ENCODE results near the gene ELK4. TPM values are rescaled to one million over a fixed set of nuclear protein-coding genes. Genes with fewer than 3 reads are reported as not detected.

Gene ELK4, protein sequence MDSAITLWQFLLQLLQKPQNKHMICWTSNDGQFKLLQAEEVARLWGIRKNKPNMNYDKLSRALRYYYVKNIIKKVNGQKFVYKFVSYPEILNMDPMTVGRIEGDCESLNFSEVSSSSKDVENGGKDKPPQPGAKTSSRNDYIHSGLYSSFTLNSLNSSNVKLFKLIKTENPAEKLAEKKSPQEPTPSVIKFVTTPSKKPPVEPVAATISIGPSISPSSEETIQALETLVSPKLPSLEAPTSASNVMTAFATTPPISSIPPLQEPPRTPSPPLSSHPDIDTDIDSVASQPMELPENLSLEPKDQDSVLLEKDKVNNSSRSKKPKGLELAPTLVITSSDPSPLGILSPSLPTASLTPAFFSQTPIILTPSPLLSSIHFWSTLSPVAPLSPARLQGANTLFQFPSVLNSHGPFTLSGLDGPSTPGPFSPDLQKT
- total RNA-seq = 16.7 and 22.1 TPM in 2 replicates

DNA sequence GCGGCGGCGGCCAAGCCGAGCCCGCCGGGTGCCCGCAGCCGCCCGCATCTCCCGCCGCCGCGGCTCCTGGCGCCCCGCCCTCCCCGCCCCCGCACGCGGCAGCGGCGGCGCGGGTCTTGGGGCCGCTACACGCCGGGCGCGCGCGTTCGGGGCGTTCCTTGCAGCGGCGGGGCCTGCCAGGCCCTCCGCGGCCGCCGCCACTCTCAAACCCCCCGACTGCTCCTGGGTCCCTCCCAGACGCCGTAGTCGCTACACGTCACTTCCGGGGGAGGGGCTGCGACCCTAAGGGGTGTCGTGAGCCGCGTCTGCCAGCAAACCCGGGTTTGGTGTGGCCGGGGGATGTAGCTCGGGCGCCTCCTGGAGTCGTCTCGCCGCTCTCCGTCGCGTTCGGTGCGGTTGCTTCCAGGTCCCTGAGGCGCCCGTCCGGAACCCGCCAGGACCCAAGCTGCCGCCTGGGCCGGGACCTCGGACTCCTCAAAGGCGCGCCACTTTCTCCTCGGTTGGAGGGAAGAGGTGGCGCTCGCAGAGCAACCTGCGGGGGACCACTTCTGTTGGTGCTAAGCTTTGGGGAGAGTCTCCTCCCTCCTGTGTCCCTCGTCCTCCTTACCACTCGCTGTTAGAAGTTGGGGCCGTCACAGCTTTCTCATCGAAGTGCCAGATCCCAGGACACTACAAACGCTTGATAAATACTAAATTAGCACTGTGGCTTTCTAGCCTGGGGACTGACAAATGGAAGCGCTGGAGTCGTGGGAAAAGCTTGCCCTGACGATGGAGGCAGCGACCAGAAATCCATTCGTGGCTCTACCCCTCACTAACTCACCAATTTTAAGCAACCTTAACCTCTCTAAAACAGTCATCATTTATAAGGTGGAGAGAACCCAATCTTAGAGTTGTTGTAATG is at the start of gene ELK4:
TSS of gene ELK4 (minus strand) at position 244 of the 901 bp plus-strand sequence. CDS start 8,129 bp downstream, outside the sequence.

DNA sequence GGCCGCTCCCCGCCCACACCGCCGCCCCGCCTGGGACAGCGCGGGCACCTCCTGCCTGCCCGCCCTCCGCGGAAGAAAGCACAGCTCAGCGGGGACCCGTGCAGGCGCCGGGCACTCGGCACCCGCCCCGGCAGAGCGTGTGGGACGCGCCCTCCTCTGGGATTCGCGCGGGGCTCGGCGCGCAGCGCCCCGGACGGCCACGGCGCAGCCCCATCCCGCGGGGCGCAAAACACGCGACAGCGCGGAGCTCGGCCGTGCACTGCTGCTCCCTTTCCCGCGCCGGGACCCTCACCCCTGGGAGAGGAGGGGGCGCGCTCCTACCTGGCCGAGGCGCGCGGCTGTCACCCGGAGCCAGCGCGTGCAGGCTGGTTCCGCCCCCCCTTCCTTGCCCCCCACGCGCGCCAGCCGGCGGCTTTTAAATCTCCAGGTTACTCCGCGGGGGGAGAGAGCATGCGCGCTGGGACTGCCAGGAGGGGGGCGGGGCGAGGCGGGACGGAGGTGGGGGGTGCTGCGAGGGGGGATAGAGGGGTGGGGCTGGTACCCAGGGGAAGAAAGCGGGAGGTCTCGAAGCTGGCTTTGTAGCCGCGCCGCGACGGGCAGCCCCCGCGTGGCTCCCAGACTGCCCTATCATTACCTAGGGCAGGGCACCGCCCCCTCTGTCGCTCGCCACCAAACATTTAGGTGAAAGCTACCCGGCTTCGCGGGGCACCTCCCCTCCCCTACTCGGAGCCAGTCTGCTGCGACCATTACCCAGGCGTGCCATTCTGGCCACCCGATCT is 48.5 kb upstream of the ELK4 start, which contains the start of gene SLC45A3:
TSS of gene SLC45A3 (minus strand) at position 437 of the 779 bp plus-strand sequence. CDS start 15,853 bp downstream, outside the sequence.

Other genes starting within 250 kb of the ELK4 start
- gene LEMD1, start 210.0 kb downstream of the ELK4 start, total RNA-seq = 1.5 and 6.8 TPM in 2 replicates
- 0.68 and 1.1 TPM in 2 replicates for gene BLACAT1, start 176.0 kb downstream of the ELK4 start, total RNA-seq
- gene CDK18, start 127.3 kb downstream of the ELK4 start, total RNA-seq = 1.0 and 19.7 TPM in 2 replicates
- 1.4 and 3.1 TPM in 2 replicates for gene SLC45A3, start 48.5 kb upstream of the ELK4 start, total RNA-seq
- gene NUCKS1, start 118.2 kb upstream of the ELK4 start, total RNA-seq = 110 and 126 TPM in 2 replicates
- 16.1 and 35.4 TPM in 2 replicates for gene RAB29, start 143.5 kb upstream of the ELK4 start, total RNA-seq
- 14.4 and 25.8 TPM in 2 replicates for gene SLC41A1, start 181.2 kb upstream of the ELK4 start, total RNA-seq
- gene PM20D1, start 218.1 kb upstream of the ELK4 start, total RNA-seq = not detected in 2 replicates